Chondrocyte (in vitro differentiated cells): ENCODE results near the gene NKX2-8. TPM values are rescaled to one million over a fixed set of nuclear protein-coding genes. Genes with fewer than 3 reads are reported as not detected.

Experiments used
- DNase-seq: peaks from one replicate; pipeline ENCODE4 v3.0.0; 2021; ENCODE audit warnings: mixed read lengths, low spot score
- H3K27ac Mint-ChIP-seq: one replicate; pipeline ENCODE4 v1.8.0; 2021; ENCODE audit warnings: mild to moderate bottlenecking, moderate library complexity, mixed read lengths; ENCODE audit not compliant: unreplicated experiment
- H3K27me3 Mint-ChIP-seq: 2 replicates; pipeline ENCODE4 v1.8.0; 2021; ENCODE audit warnings: low read depth, mixed read lengths
- H3K36me3 Mint-ChIP-seq: 2 replicates; pipeline ENCODE4 v1.8.0; 2021; ENCODE audit warnings: low read depth, mixed read lengths
- H3K4me1 Mint-ChIP-seq: 2 replicates; pipeline ENCODE4 v1.8.0; 2021; ENCODE audit warnings: low read depth, mild to moderate bottlenecking, mixed read lengths
- H3K4me3 Mint-ChIP-seq: one replicate; pipeline ENCODE4 v1.8.0; 2021; ENCODE audit warnings: mild to moderate bottlenecking, moderate library complexity, mixed read lengths; ENCODE audit not compliant: unreplicated experiment
- H3K9me3 Mint-ChIP-seq: 2 replicates; pipeline ENCODE4 v1.8.0; 2021; ENCODE audit warnings: low read depth, mixed read lengths
- CTCF ChIP-seq: fragments of 200-600 bp; sonication (generic); IDR thresholded peaks from 2 replicates; pipeline ENCODE4 v1.5.0; 2021; ENCODE audit warnings: antibody characterized with exemption, mild to moderate bottlenecking, moderate library complexity
- long read RNA-seq: library from polyadenylated mRNA; stranded (forward); transcript quantifications from one replicate; pipeline ENCODE4 v2.0.0, GENCODE V29; 2021
- total RNA-seq: library from RNA; stranded (reverse); gene quantifications from 3 replicates; pipeline ENCODE4 v1.2.1, GENCODE V29; 2021

The NKX2-8 gene
- total RNA-seq, result not detected in 3 replicates
- long read RNA-seq, result 0 reads

- DNase-seq, result no peak
- peak within 1 kb of the TSS; percentile 68 for H3K4me3 Mint-ChIP-seq
- H3K36me3 Mint-ChIP-seq, result no peaks in the 10 kb centered on the region
- no peak within 1 kb of the TSS for H3K27ac Mint-ChIP-seq
- H3K9me3 Mint-ChIP-seq, result no peaks in the 10 kb centered on the region
- H3K27me3 Mint-ChIP-seq, result peaks cover 65% of the 10 kb centered on the region
- peaks cover 9% of the 10 kb centered on the region for H3K4me1 Mint-ChIP-seq
- TF ChIP-seq CTCF, result no peak
Measured at GRCh38 chr14:36582011-36582873, at the start of gene NKX2-8. Gene NKX2-8 (minus strand): TSS chr14:36582614. CDS start chr14:36582389, 225 bp downstream.

GRCh38 chr14:36627981-36628380 lies 45.6 kb upstream of the NKX2-8 start:
- Mint-ChIP-seq H3K4me1 (no peaks in the 10 kb centered on the region), H3K4me3 (no peak overlapping the region), H3K36me3 (no peaks in the 10 kb centered on the region), H3K27me3 (peaks cover 26% of the 10 kb centered on the region), H3K9me3 (no peaks in the 10 kb centered on the region), H3K27ac (no peak overlapping the region)
- DNase-seq, result no peak
- no peak for TF ChIP-seq CTCF

- Mint-ChIP-seq H3K27ac (no peak overlapping the region), H3K4me1 (no peaks in the 10 kb centered on the region), H3K4me3 (no peak overlapping the region), H3K9me3 (peaks cover 2% of the 10 kb centered on the region), H3K36me3 (no peaks in the 10 kb centered on the region), H3K27me3 (peaks cover 24% of the 10 kb centered on the region)
- DNase-seq, result no peak
- no peak for TF ChIP-seq CTCF
Measured at GRCh38 chr14:36626151-36626550, 43.7 kb upstream of the NKX2-8 start.

GRCh38 chr14:36625436-36625835 lies 43.0 kb upstream of the NKX2-8 start:
- peaks cover 17% of the 10 kb centered on the region for H3K27me3 Mint-ChIP-seq

GRCh38 chr14:36625014-36625413 lies 42.6 kb upstream of the NKX2-8 start:
- Mint-ChIP-seq H3K4me1 (no peaks in the 10 kb centered on the region), H3K27me3 (peaks cover 17% of the 10 kb centered on the region), H3K36me3 (no peaks in the 10 kb centered on the region), H3K4me3 (no peak overlapping the region), H3K9me3 (peaks cover 10% of the 10 kb centered on the region), H3K27ac (no peak overlapping the region)
- TF ChIP-seq CTCF, result no peak
- DNase-seq, result no peak

More at GRCh38 chr14:36625436-36625835, 43.0 kb upstream of the NKX2-8 start:
- peaks cover 9% of the 10 kb centered on the region for H3K9me3 Mint-ChIP-seq
- H3K27ac Mint-ChIP-seq, result no peak overlapping the region
- H3K4me3 Mint-ChIP-seq, result no peak overlapping the region
- no peak for TF ChIP-seq CTCF
- H3K36me3 Mint-ChIP-seq, result no peaks in the 10 kb centered on the region
- H3K4me1 Mint-ChIP-seq, result no peaks in the 10 kb centered on the region
- no peak for DNase-seq
